Stimulated activated CD8-positive, alpha-beta memory T cell treated with anti-CD3 and anti-CD28 coated beads, Interleukin-15, amount 100 ng/mL, for 1 hour (primary cell): Measurements from ENCODE around the gene FBP1.

Experiments
- DNase-seq: peaks from one replicate; pipeline ENCODE4 v3.0.0-alpha.2; 2020; ENCODE audit warnings: low read depth

The FBP1 gene

DNA sequence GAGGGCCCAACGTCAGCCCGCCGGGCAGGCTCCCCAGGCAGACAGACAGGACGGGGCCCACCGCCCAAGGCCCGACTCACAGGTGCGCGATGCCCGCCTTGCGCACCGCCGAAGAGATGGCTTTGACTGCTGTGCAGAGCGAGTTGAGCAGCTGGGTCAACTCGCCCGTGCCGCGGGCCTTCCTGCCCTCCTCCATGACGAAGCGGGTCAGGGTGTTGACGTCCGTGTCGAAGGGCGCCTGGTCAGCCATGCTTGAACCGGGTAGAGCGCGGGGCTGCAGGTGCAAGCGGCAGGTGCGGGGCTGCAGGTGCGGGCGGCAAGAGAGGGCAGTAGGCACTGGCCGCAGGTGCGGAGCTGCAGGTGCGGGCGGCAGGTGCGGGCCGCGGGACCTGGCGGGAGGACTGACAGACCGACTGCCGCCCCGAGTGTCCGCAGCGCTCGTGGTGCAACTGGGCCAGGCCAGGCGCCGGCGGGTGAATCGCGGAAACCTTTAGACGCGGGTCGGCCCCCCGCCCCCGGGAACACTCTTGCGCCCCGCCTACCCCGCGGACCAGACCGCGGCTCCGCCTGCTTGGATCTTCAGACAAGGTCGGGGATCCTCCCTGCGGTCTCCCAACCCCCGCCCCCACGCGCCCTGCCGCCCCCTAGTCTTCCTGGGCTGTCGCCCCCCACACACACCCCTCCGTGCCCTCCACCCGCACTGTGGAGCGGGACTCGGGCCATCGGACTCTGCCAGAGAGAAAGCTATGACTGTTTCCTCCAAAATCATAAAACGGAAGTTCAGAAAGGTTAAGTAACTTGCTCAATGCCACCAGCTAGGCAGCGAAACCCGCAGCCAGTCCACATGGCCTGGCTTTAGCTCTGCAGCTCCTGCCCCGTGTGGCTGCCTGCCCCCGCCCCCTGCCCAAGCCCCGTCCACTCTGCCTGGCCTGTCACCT lies at the start of gene FBP1:
Gene FBP1 (minus strand): TSS at position 458 of the 938 bp plus-strand sequence. CDS start 208 bp downstream, at position 250.
- DNase-seq = no peak

DNA sequence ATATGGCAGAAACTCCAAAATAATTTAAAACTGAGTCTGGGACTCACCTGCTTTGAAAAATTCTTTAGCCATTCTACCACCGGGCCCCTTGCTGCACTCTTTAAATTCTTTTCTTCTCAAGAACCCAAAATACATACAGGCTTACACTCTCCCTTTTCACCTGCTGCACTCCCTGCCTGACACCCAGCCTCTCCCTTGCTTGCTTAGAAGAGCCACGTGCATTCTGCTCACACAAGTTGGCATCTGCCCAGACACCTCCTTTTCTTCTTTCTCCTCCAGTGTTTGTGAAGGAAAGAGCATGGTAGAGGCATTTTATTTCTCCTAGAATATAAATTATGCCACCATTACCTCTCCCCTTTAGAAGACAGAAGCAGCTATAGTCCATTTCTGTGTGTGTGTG lies 48.1 kb upstream of the FBP1 start:
- no peak for DNase-seq

DNA sequence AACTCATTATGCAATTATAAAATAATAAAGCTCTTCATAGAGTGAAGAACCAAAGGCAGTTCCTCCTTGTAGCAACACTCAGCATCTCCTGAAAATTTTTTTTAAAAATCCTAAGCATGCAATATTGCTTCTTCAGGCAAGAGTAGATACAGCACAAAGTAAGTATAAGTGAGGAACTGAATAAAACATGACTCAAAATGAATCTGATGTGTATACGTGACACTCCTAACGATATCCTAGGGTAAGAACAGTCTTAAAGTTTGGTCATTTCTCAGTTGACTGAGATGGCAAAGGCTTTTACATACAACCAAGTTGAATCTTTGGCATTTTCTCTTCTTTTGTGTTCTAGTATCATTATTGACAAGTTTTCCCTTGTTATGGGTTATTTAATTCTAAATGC lies 46.0 kb upstream of the FBP1 start:
- DNase-seq = no peak

DNA sequence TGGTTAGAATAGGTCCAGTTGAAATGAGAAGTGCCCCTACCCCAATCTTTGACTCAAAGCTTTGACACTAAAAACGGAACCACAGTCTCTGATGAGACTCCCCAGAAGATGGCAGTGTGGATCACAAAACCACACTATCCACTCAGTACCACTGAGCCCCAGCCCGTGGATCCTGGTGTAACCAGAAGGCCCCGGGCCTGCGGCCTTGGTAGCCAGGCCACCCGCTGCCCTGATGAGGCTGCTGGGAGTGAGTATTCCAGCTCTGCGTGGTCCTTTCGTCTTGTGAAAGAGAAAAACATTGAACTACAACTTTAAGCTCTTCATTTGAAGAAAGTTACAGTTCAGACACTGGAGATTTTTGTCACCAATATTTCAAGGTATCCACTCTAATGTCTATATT lies 42.2 kb upstream of the FBP1 start:
- no peak for DNase-seq

DNA sequence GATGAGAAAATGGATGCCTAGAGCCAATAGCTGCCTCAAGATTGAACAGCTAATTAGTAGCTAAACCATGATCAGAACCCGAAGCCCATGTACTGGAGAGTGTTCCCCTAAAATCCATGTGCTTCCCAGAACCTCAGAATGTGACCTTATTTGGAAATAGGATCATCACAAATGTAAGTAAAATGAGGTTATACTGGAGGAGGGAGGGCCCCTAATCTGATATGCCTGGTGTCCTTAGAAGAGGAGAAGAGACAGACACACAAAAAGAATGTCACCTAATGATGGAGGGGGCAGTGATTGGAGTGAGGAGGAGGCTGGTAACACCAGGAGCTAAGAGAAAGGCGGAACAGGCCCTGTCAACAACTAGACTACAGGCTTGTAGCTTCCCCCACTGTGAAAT lies 41.3 kb upstream of the FBP1 start:
- no peak for DNase-seq

DNA sequence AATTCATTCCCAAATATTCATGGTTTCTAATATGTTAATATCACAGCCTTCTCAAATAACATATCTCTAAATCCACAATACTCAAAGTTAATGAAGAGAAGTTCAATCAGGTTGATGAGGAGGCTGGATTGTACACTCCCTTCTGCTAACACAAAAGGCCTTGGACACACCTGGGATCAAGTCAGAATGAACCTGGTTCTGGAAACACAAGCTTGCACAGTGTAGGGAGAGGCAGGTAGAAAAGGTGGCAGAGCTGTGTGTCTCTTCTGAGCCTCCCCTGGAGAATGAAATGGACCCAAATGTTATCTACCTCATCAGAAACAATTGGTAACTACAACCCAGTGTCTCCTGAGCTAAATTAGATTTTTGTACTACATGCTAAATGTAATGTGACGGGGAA lies 40.7 kb upstream of the FBP1 start:
- no peak for DNase-seq

DNA sequence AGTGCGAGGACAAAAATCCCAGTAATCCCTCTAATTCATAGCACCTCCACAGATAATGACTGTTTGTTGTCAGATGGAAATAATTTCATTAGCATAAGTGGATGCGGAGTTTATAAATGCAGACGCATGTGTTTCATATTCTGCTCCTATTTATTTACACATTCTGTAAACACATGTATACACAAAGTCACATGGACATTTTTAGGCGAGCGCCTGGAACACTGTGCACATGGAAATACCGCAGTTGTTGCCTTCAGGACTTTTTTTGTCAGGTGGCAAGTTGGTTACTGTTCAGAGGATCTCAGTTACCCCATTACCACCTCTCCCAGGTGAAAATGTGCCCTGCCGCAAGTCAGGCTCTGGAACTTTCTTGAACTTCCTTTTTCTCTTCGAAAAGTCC lies 40.3 kb upstream of the FBP1 start:
- DNase-seq = no peak

DNA sequence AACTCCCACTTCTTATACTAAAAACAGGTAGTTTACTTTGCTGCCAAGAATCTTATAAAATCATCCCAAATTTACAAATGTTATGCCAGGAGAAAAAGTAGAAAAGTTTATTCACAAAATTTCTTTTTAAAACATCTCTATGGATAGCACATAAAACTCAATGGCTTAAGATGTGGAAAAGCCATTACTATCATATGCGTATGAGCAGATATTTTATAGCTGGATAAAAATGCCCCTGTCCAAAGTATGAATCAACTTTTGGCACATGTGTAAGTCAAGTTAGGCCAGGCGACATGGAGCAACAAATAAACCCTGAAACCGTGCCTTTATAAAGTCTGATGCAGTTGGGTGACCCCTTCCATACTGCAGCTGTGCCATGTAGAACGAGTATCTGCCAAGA lies 38.6 kb upstream of the FBP1 start:
- DNase-seq = no peak

DNA sequence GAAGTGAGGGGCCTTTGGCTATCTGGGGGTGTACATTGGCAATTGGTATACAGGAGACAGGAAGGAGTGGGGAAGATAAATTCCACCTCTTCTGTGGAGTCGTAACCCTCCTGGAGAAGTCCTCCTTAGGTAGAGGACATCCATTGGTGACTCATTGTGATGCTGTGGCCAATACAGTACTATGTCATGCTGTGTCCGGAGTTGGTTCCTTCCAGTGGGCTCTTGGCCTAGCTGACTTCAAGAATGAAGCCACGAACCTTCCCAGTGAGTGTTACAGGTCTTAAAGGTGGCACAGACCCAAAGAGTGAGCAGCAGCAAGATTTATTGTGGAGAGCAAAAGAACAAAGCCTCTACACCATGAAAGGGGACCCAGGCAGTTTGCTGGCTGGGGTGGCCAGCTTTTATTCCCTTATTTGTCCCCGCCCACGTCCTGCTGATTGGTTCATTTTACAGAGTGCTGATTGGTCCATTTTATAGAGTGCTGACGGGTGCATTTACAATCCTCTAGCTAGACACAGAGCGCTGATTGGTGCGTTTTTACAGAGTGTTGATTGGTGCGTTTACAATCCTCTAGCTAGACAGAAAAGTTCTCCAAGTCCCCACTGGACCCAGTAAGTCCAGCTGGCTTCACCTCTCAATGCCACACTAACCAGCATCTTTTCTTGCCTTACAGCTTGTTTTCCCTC lies 37.3 kb upstream of the FBP1 start:
- DNase-seq = no peak

DNA sequence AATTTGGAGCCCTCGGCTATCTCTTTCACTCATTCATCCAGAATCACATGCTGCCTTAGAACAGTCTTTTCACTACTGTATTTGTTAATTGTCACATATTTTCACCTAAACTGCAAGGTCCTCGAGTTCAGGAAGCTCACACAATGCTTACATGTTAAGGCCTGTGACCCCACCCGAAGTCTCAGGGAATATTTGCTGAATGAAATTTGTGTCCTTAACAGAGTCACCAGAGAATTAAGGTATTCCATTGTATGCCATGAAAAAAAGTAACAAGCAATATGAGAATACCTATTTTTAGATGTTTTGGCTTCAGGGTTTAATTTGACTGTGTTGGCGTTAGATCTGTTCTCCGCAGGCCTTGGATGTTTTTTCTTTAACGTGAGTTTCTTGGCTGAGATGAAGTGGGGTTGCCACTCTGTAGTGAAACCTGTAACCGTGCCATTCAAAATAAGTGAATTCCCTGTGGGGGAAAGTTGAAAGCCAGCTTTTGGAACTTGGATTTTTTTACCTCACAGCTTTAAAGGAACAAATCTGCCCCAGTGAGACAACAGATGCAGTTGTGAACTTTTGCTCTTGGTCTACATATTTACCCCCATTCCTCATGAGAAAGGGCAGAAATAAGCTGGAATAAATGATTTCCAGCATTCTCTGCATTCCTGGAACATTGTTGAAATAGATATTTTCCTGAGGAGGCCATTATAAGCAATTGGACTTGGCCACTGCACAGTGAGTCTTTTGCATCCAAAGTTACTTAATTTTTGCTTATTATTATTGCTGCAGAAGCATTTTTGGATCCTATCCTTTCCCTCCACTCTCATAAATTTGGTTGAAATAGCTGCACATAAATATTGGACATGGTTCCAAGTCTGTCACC lies 35.9 kb upstream of the FBP1 start:
- DNase-seq = no peak

DNA sequence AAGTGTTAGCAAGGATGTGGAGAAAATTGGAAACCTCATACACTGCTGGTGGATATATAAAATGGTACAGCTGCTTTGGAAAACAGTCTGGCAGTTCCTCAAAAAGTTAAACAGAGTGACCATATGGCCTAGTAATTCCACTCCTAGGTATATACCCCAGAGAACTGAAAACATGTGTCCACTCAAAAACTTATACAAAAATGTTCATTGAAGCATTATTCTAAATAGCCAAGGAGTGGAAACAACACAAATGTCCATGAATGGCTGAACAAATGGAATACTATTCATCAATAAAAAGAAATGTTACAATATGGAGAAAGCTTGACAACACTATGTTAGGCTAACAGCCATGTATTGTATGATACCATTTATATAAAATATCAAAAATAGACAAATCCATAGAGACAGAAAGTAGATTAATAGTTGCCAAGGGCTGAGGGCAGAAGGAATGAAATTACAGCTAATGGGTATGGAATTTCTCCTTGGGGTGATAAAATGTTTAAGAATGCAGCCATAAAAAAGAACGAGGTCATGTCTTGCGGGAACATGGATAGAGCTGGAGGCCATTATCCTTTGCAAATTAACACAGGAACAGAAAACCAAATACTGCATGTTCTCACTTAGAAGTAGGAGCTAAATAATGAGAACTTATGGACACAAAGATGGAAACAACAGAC lies 33.6 kb upstream of the FBP1 start:
- DNase-seq = no peak

DNA sequence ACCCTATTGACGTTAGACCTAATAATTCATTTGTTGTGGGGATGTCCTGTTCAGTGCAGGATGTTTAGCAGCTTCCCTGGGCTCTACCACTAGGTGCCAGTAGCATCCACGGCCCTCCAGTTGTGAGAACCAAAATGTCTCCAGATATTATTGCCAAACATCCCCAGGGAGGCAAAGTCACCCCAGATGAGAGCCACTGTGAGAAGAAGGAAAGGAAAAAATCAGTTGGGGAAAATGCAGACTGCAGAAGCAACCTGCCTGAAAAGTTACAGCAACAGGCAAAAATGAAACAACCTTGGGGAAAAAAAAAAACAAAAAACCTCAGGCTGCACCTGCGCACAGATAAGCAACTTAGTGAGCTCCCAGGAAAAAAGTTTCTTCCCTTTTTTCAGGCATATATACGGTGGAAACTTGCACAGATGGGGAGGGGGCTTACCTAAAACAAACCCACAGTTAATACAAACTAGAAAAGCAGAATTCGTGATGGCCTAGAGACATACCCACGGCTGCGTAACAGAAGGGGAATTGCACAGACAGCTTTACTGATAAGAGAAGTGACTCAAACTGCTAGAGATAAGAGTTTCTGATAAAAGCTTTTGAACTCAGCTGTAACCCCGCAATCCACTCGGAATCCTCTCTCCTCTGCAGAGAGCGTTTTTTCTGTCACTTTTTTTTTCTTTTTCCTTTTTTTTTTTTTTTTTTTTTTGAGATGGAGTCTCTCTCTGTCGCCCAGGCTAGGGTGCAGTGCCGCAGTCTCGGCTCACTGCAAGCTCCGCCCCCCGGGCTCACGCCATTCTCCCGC lies 29.8 kb upstream of the FBP1 start:
- no peak for DNase-seq

DNA sequence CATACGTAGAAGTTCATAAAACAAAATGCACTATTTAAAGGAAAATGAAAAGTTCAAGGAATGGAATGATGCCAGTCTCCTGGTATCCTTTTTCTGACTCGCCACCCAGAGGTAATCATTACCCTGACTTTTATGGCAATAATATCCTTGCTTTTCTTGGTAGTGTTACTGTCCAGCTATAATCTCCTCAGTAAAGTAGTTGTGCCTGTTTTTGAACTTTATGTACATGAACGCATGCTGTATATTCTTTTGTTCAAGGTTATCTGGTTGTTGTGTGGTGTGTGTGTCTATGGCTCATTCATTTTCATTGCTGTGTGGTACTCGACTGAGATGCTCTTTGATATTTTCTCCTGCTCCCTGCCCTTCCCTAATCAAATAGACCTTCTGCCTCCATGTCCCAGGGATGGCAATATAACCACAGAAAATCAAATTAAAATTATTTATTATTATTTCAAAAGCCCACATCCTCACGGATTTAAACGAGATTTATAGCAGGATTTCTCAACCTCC lies 29.2 kb upstream of the FBP1 start:
- no peak for DNase-seq

DNA sequence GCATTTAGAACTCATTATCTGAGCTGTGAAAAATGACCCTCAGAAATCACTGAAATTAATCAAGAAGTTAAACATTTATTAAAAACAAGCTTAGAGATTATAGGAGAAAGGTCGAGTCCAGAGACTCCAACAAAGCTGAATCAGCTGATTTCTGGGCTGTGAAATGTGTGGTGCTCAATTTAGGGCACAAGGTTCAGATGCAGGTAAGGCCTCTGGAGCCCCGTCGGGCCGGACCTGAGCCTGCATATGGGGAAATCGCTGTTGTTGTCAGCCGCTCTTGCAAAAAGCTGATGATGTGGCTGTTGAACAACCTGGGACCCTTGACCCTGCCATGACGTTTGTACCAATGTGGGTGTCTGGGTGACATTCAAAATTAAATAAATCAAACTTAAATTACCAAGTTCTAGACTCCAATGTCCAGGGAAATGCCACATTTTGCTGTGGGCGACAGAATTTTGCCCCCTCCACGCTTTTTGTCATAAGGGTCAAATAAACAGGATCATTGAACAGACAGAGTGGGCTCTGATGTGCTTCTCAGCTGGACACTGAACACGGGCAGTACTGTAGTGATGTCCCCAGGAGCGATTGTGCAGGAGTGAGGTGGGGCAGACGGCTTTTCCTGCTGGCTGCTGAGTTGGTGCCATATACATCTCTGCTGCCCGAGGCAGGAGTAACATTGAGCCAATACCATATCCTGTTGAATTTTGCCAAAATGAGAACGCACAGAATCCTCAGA lies 27.2 kb upstream of the FBP1 start:
- DNase-seq = no peak

DNA sequence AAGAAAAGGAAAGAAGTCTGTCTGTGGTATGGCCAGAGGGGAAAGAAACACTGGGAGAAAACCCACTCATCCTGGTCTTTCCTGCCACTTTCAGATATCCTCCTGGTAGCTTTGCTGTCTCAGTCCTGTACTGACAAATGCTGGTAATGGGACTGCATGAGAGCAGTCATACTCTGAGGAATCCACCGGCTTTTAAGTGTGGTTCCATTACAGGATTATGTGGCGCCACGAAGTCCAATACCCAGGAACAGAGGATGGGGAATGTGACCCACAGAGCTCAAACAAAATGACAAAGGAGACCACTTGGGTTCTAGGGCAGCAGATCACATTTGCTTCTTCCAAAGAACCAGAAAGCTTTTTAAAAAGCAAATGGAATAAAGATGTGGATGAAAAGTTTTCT lies 26.3 kb upstream of the FBP1 start:
- DNase-seq = no peak

DNA sequence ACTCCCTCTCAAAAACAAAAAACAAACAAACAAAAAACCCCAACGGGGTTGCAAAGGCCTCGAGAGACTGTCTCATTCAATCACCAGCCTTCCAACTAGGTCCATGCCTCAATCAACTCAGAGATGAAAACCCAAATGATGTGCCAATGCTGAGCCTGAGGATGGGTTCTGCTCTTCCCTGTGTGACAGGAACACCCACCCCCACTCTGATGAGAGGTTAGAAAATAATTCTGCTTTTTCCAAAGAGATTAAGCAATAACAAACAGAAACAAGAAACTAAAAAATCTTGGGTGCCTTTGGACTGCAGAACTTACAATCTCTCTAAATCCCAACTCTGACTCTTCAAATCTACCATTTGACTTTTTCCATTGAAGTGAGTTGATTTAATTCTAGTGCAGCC lies 25.5 kb upstream of the FBP1 start:
- no peak for DNase-seq

DNA sequence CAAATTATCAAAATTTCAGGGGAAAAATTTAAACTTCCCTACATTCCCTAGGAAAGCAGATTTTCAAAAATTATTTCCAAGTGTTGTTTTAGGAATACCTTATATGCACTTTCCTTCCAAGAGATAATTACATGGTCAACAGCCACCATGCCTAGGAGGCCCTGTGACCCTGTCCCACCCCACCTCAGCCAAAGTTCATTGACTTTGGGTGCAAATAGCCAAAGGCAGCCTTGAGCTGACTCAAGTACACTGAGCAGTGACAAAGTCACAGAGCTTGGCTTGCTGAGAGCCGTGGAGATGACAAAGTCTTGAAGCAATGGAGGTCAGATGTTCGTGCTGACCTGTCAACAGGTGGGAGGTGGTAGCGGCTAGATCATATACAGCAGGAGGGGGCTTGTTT lies 24.3 kb upstream of the FBP1 start:
- no peak for DNase-seq

DNA sequence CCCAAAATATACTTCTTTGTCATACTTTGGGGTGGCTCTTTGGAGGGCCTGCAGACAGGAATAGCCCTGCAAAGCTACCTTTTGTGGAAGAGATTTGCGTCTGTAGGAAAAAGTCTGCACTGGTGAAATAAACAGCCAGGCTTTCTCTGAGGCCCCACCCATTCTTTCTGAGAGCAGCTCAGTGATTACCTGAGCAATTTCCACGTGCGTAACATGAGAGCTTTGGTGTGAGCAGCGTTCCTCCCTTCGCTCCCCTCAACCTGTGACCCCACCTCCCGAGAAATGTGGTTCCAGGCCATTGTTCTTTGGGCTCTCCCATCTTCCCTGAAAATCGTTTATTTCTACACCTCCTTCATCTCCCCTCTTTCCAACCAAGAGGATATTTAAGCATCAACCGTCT lies 23.8 kb upstream of the FBP1 start:
- DNase-seq = no peak

DNA sequence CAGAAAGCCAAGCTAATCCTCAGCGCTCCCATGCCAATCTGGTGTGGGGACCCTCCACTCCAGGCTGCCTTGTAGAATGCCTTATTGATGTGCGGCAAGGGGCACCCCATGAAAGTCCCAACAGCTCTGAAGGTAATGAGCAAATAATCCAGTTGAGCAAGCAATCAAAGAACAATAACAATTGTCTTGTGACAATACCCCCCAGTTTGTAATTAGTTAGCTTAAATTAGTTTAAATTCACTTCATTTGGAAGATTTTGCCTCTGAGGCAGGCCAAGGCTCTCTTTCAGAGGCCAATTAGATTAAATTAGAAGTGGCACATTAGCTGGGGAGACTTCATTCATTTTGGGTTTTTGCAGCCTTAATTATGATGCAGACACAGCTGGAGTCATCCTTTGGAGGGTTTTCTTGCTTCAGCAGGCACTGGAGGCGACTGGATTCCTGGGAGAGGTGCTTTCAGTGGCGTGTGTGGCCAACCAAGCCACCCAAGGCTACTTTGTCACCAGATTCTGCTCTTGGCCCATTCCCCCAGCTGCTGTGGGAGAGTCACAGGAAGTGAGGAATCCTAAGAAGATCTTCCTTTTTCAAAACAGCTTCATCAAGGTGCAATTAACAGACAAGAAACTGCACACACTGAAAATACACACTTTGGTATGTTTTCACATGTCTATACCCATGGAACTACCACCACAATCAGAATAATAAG lies 17.9 kb upstream of the FBP1 start:
- no peak for DNase-seq

DNA sequence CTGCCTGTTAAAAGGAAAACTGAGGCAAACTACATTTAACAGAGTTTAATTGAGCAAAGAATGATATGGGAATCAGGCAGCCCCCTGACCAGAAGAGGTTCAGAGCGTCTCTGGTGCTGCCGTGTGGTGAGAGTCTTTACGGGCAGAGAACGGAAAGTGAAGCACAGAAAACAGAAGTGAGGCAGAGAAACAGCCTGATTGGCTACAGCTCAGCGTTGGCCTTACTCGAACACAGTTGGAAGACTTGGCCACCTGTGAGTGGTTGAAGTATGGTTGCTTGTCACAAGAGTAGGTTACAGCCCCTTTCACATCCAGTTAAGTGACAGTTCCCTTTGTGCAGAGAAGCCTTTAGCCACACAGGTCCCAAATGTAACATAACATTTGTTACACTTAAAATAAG lies 16.9 kb upstream of the FBP1 start:
- DNase-seq = no peak
